CD4-positive, alpha-beta memory T cell (primary cell): ENCODE results near the gene LRRC8E. TPM values are rescaled to one million over a fixed set of nuclear protein-coding genes. Genes with fewer than 3 reads are reported as not detected.

Source experiments
- CTCF ChIA-PET: fragments of 350-600 bp; sonication (Branson Sonifier 250); formaldehyde crosslinking; loops from one replicate; lab custom pipeline; 2021; ENCODE audit warnings: inconsistent platforms; ENCODE audit not compliant: partially characterized antibody; lab: Charles Lee
- POLR2A ChIA-PET: fragments of 350-600 bp; sonication (Branson Sonifier 250); formaldehyde crosslinking; loops from one replicate; lab custom pipeline; 2021; ENCODE audit not compliant: partially characterized antibody; lab: Charles Lee
- DNase-seq, 5 donors: peaks; one replicate each; pipeline versions ENCODE4 v3.0.0 to v3.0.0-alpha.2; 2020 to 2022; ENCODE audit warnings: mixed read lengths in 1 of 5
- H3K27ac ChIP-seq: one replicate; pipeline ENCODE4 v1.7.0; 2013; ENCODE audit warnings: low read depth, low read length
- H3K27me3 ChIP-seq: 2 replicates; pipeline ENCODE4 v1.7.0; 2013; ENCODE audit warnings: mild to moderate bottlenecking, low read length, moderate library complexity; ENCODE audit not compliant: insufficient read depth
- H3K36me3 ChIP-seq: 2 replicates; pipeline ENCODE4 v1.7.0; 2013; ENCODE audit warnings: mild to moderate bottlenecking, low read length, moderate library complexity; ENCODE audit not compliant: insufficient read depth
- H3K4me1 ChIP-seq: 2 replicates; pipeline ENCODE4 v1.7.0; 2013; ENCODE audit warnings: mild to moderate bottlenecking, low read length, moderate library complexity; ENCODE audit not compliant: insufficient read depth
- H3K4me3 ChIP-seq, 2 donors: one replicate each; pipeline ENCODE4 v1.7.0; 2013; ENCODE audit warnings: low read length in 2 of 2, mild to moderate bottlenecking in 1 of 2
- H3K9me3 ChIP-seq, 2 donors: one replicate each; pipeline ENCODE4 v1.7.0; 2013; ENCODE audit warnings: low read length in 2 of 2, control low read depth in 1 of 2; ENCODE audit not compliant: control insufficient read depth in 1 of 2
- H3K27ac Mint-ChIP-seq, 7 donors: one replicate each; pipeline ENCODE4 v1.8.0; 2020 to 2021; ENCODE audit warnings: mixed read lengths in 7 of 7, mild to moderate bottlenecking in 6 of 7, inconsistent platforms in 3 of 7, moderate library complexity in 3 of 7
- H3K27me3 Mint-ChIP-seq, 2 donors: one replicate each; pipeline ENCODE4 v1.8.0; 2020 to 2021; ENCODE audit warnings: mixed read lengths in 2 of 2
- H3K36me3 Mint-ChIP-seq, 2 donors: one replicate each; pipeline ENCODE4 v1.8.0; 2020 to 2021; ENCODE audit warnings: mixed read lengths in 2 of 2, inconsistent platforms in 1 of 2, mild to moderate bottlenecking in 1 of 2
- H3K4me1 Mint-ChIP-seq, 4 donors: one replicate each; pipeline ENCODE4 v1.8.0; 2020 to 2021; ENCODE audit warnings: mixed read lengths in 4 of 4, mild to moderate bottlenecking in 1 of 4
- H3K4me3 Mint-ChIP-seq, 8 donors: one replicate each; pipeline ENCODE4 v1.8.0; 2020 to 2021; ENCODE audit warnings: mixed read lengths in 8 of 8, mild to moderate bottlenecking in 7 of 8, moderate library complexity in 6 of 8, inconsistent platforms in 3 of 8
- H3K9me3 Mint-ChIP-seq, 8 donors: one replicate each; pipeline ENCODE4 v1.8.0; 2020 to 2021; ENCODE audit warnings: mixed read lengths in 8 of 8, mild to moderate bottlenecking in 5 of 8, inconsistent platforms in 3 of 8, moderate library complexity in 1 of 8
- intact Hi-C: fragments of 100-400 bp; cut with micrococcal nuclease; formaldehyde crosslinking; loops from one replicate; pipeline ENCODE4 v1.15.1; 2023
- polyA plus RNA-seq, 2 donors: library from polyadenylated mRNA; unstranded; fragments of 300-500 nt; fragmentation: Illumina TruSeq; gene quantifications; one replicate each; pipeline ENCODE4 v1.2.3, GENCODE V29; 2021
- total RNA-seq, 2 experiments: library from RNA; stranded (reverse); gene quantifications; one replicate each; pipeline ENCODE4 v1.2.3, GENCODE V29; 2021

Gene LRRC8E
- total and polyA plus RNA-seq, 4 experiments from 2014 or later: not detected

DNA sequence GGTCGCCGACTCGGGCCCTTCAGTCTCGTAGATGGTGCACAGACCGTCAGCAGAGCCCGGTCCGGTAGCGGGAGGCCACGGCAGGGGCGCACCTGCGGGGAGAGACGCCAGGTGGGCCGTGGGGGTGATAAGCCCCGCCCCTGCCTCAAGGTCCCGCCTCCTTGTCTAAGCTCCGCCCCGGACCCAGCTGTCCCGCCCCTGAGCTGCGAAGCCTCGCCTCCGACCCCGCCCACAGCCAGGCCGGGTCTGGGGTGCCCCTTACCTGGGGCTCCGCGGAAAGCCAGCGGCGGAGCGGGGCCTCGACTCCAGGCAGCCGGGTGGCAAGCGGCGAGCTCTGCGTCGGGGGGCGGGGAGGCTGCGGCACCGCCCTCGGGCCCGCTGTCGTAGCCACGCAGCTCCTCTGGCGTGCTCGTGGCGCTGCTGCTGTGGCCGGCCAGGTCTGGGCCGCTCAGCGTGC is 18.8 kb upstream of the LRRC8E start:
- no peaks in the 10 kb centered on the region for H3K36me3 ChIP-seq
- Mint-ChIP-seq H3K36me3 (no peaks in the 10 kb centered on the region), H3K27me3 (peaks cover 5 to 17% of the 10 kb centered on the region in 2 donors), H3K4me3 (peak overlapping the region; percentile 62 to 87 (median 66)), H3K4me1 (peaks cover 21 to 48% (median 34%) of the 10 kb centered on the region in 4 donors), H3K27ac (peak overlapping the region in 6 of 7 donors; percentile 35 to 91 (median 64)), H3K9me3 (no peaks in the 10 kb centered on the region)
- H3K4me1 ChIP-seq: peaks cover 45% of the 10 kb centered on the region
- peak overlapping the region; percentile 61 for H3K27ac ChIP-seq
- H3K4me3 ChIP-seq: peak overlapping the region in 1 of 2 donors; percentile 44
- POLR2A ChIA-PET: interaction anchor here (0.8 to 2.2 kb wide), 16 partner anchors 9 to 800 kb away, joined by 3 to 29 read pairs (median 4); partner anchors contain the start of genes MAP2K7, SNAPC2, TIMM44 and TRAPPC5
- intact Hi-C loops: loop anchor here (1.0 kb wide), 3 partner anchors 34 to 51 kb away; partner anchors contain the start of genes MAP2K7 and SNAPC2
- H3K27me3 ChIP-seq: no peaks in the 10 kb centered on the region
- H3K9me3 ChIP-seq: no peaks in the 10 kb centered on the region
- peak; percentile 82 to 96 (median 89) for DNase-seq
- CTCF ChIA-PET: interaction anchor here (0.6 to 2.2 kb wide), 22 partner anchors 8 to 420 kb away, joined by 3 to 33 read pairs (median 6); partner anchors contain the start of genes MAP2K7, PET100, SNAPC2 and TIMM44

- H3K27ac Mint-ChIP-seq: peak overlapping the region in 5 of 7 donors; percentile 35 to 92 (median 48)
- H3K27me3 Mint-ChIP-seq: peaks cover 5 to 17% of the 10 kb centered on the region in 2 donors
- intact Hi-C loops: loop anchor here (1.0 kb wide), 3 partner anchors 33 to 50 kb away; partner anchors contain the start of genes MAP2K7 and SNAPC2
- Histone ChIP-seq H3K27ac (no peak overlapping the region), H3K4me1 (peaks cover 45% of the 10 kb centered on the region), H3K4me3 (peak overlapping the region in 1 of 2 donors; percentile 44), H3K27me3 (peaks cover 4% of the 10 kb centered on the region), H3K36me3 (no peaks in the 10 kb centered on the region), H3K9me3 (no peaks in the 10 kb centered on the region)
- H3K9me3 Mint-ChIP-seq: no peaks in the 10 kb centered on the region
- ChIA-PET CTCF (interaction anchor here (0.6 to 2.2 kb wide), 22 partner anchors 7 to 421 kb away, joined by 3 to 33 read pairs (median 6); partner anchors contain the start of genes MAP2K7, PET100, SNAPC2 and TIMM44), POLR2A (interaction anchor here (0.8 to 2.2 kb wide), 16 partner anchors 10 to 801 kb away, joined by 3 to 29 read pairs (median 4); partner anchors contain the start of genes MAP2K7, SNAPC2, TIMM44 and TRAPPC5)
- H3K4me3 Mint-ChIP-seq: peak overlapping the region; percentile 70 to 80 (median 76)
- peaks cover 19 to 50% (median 30%) of the 10 kb centered on the region in 4 donors for H3K4me1 Mint-ChIP-seq
- DNase-seq: peak in 4 of 5 donors; percentile 51 to 84 (median 72)
- H3K36me3 Mint-ChIP-seq: no peaks in the 10 kb centered on the region
Measured at GRCh38 chr19:7869910-7870511, 18.3 kb upstream of the LRRC8E start.

DNA sequence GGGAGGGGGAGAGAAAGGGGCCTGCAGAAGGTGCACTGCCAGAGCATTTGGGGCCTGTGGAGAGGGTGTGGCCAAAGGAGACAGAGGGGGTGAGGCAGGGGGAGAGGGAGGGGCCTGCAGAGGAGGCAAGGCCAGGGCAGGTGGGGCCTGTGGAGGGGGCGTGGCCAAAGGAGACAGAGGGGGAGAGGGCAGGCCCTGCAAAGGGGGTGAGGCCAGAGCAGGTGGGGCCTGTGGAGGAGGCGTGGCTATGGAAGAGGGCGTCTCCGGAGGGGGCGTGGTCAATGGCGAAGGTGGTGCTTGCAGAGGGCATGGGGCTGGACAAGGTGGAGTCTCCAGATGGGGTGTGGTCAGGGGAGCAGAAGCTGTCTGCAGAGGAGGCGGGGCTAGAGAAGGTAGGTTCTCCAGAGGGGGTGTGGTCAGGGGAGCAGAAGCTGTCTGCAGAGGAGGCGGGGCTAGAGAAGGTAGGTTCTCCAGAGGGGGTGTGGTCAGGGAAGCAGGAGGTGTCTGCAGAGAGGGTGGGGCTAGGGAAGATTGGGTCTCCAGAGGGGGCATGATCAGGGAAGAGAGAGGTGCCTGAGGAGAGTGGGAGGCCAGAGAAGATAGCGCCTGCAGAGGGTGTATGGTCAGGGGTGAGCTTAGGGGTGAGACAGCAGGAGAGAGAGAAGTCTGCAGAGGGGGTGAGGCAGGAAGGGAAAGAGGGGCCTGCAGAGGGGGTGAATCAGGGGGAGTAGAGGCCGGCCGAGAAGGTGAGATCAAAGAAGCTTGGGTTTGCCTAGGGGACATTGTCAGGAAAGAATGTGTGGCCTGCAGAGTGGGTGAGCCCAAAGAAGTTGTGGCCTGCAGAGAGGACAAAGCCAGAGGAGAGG is 17.5 kb upstream of the LRRC8E start:
- H3K9me3 Mint-ChIP-seq: no peaks in the 10 kb centered on the region
- Histone ChIP-seq H3K9me3 (no peaks in the 10 kb centered on the region), H3K27me3 (peaks cover 4% of the 10 kb centered on the region), H3K4me1 (peaks cover 39% of the 10 kb centered on the region), H3K36me3 (no peaks in the 10 kb centered on the region), H3K4me3 (no peak overlapping the region), H3K27ac (no peak overlapping the region)
- ChIA-PET CTCF (interaction anchor here (0.5 to 1.0 kb wide), 3 partner anchors 9 to 448 kb away, joined by 3 read pairs; no protein-coding TSS in a partner anchor), POLR2A (interaction anchor here (0.7 to 1.7 kb wide), 2 partner anchors 9 to 36 kb away, joined by 4 to 5 read pairs; no protein-coding TSS in a partner anchor)
- H3K4me1 Mint-ChIP-seq: peaks cover 14 to 47% (median 25%) of the 10 kb centered on the region in 4 donors
- H3K36me3 Mint-ChIP-seq: no peaks in the 10 kb centered on the region
- H3K4me3 Mint-ChIP-seq: peak overlapping the region; percentile 48 to 81 (median 73)
- DNase-seq: peak in 4 of 5 donors; percentile 30 to 81 (median 58)
- intact Hi-C loops: no loop called here
- H3K27ac Mint-ChIP-seq: peak overlapping the region in 5 of 7 donors; percentile 35 to 91 (median 85)
- H3K27me3 Mint-ChIP-seq: peaks cover 5 to 17% of the 10 kb centered on the region in 2 donors

- Histone ChIP-seq H3K27ac (no peak overlapping the region), H3K4me3 (no peak overlapping the region), H3K36me3 (no peaks in the 10 kb centered on the region), H3K27me3 (peaks cover 4% of the 10 kb centered on the region), H3K9me3 (no peaks in the 10 kb centered on the region), H3K4me1 (peaks cover 39% of the 10 kb centered on the region)
- peak overlapping the region in 6 of 7 donors; percentile 57 to 89 (median 80) for H3K27ac Mint-ChIP-seq
- ChIA-PET POLR2A (interaction anchor here (0.7 to 1.7 kb wide), 2 partner anchors 10 to 48 kb away, joined by 3 to 4 read pairs; partner anchors contain the start of gene SNAPC2), CTCF (interaction anchor here (1.0 kb wide), 2 partner anchors 10 to 19 kb away, joined by 3 read pairs; no protein-coding TSS in a partner anchor)
- peak overlapping the region; percentile 46 to 81 (median 58) for H3K4me3 Mint-ChIP-seq
- H3K36me3 Mint-ChIP-seq: no peaks in the 10 kb centered on the region
- peaks cover 14 to 47% (median 26%) of the 10 kb centered on the region in 4 donors for H3K4me1 Mint-ChIP-seq
- no peaks in the 10 kb centered on the region for H3K9me3 Mint-ChIP-seq
- DNase-seq: peak; percentile 73 to 95 (median 82)
- peaks cover 5 to 17% of the 10 kb centered on the region in 2 donors for H3K27me3 Mint-ChIP-seq
- intact Hi-C loops: loop anchor here (1.0 kb wide), 1 partner anchor 9 kb away; no protein-coding TSS in a partner anchor
Measured at GRCh38 chr19:7871437-7872305, 16.6 kb upstream of the LRRC8E start.

DNA sequence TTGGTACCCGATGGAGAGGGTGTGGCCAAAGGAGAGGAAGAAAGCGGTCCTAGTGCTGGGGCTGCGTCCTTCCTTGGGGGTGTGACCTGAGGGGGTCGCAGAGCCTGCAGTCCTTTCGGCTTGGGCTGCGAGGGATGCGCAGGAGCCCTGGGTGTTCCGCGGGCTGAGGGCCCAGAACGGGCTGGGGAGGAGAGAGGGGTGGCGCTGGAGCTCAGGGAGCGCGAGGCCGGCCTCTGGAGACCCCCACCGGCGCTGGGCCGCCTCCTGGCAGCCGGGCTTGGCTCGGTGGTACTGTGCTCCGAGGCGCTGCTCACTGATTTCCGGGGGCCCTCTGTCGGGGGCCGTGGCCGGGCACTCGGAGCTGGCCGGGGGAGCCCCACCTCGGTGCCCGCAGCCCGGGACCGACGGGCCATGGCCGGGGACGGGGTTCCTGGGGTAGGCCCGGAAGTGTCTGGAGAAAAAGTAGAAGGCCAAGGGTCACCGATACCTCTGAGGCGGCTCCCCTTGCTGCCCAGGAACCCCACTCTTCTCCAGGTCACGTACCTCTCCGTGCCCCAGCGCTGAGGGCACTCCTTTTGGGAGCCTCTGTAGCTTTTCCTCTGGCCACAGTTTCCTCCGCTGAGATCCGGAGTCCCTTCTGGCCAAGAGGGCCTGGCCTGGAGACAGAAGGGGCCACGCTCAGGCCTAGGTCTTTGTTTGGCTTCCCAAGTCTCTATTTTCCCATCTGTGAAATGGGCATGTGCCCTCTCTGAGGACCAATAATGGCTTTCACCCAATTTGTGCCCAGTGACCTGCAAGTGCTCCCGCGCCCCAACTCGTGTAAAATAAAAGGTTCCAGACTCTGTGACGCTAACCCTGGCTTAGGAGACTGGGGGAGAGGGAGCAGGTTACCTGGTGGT is 15.8 kb upstream of the LRRC8E start:
- H3K4me3 Mint-ChIP-seq: peak overlapping the region in 3 of 8 donors; percentile 53 to 81 (median 69)
- no peaks in the 10 kb centered on the region for H3K9me3 Mint-ChIP-seq
- H3K36me3 Mint-ChIP-seq: no peaks in the 10 kb centered on the region
- Histone ChIP-seq H3K27ac (no peak overlapping the region), H3K27me3 (peaks cover 4% of the 10 kb centered on the region), H3K9me3 (no peaks in the 10 kb centered on the region), H3K4me1 (peaks cover 39% of the 10 kb centered on the region), H3K36me3 (no peaks in the 10 kb centered on the region), H3K4me3 (no peak overlapping the region)
- CTCF ChIA-PET: no interaction called here
- H3K27ac Mint-ChIP-seq: peak overlapping the region in 1 of 7 donors; percentile 79
- intact Hi-C loops: loop anchor here (1.0 kb wide), 1 partner anchor 10 kb away; no protein-coding TSS in a partner anchor
- no peak for DNase-seq
- peaks cover 5 to 19% of the 10 kb centered on the region in 2 donors for H3K27me3 Mint-ChIP-seq
- POLR2A ChIA-PET: interaction anchor here (0.7 to 1.7 kb wide), 2 partner anchors 11 to 47 kb away, joined by 3 to 4 read pairs; partner anchors contain the start of gene SNAPC2
- peaks cover 14 to 43% (median 26%) of the 10 kb centered on the region in 4 donors for H3K4me1 Mint-ChIP-seq
